PFSK-1 (cell line): ENCODE data around the gene SLC38A8.

Experiments
- FOXP2 ChIP-seq: optimal IDR thresholded peaks from 2 replicates; pipeline ENCODE3; 2011; ENCODE audit warnings: borderline replicate concordance, control low read depth, inconsistent platforms; ENCODE audit not compliant: insufficient read depth; ENCODE audit errors: extremely low read length, extremely low read depth
- POLR2AphosphoS5 ChIP-seq: IDR thresholded peaks from 2 replicates; pipeline ENCODE4 v1.6.1; 2012; ENCODE audit warnings: low read depth, mild to moderate bottlenecking, control low read depth, low read length, moderate library complexity
- SIN3A ChIP-seq: IDR thresholded peaks from 2 replicates; pipeline ENCODE4 v1.6.1; 2012; ENCODE audit warnings: mild to moderate bottlenecking, low read length, moderate library complexity, borderline replicate concordance; ENCODE audit not compliant: insufficient read depth
- TAF1 ChIP-seq: IDR thresholded peaks from 2 replicates; pipeline ENCODE4 v1.6.1; 2012; ENCODE audit warnings: low read length, control low read depth, borderline replicate concordance; ENCODE audit not compliant: insufficient read depth
- TF ChIP-seq, protein P1 (sequence below), 2 experiments: IDR thresholded peaks; 2 replicates each; pipeline versions ENCODE4 v1.6.1 to v1.8.0; 2011 to 2012; ENCODE audit warnings: low read depth in 2 of 2, low read length in 2 of 2, control low read depth in 1 of 2, inconsistent platforms in 1 of 2, mild to moderate bottlenecking in 1 of 2, moderate library complexity in 1 of 2; ENCODE audit not compliant: insufficient read depth in 1 of 2

SLC38A8 gene

GRCh38 chr16:84082835-84083569, 40.4 kb upstream of the SLC38A8 start:
- no peak for TF ChIP-seq SIN3A
- TF ChIP-seq, protein P1, sequence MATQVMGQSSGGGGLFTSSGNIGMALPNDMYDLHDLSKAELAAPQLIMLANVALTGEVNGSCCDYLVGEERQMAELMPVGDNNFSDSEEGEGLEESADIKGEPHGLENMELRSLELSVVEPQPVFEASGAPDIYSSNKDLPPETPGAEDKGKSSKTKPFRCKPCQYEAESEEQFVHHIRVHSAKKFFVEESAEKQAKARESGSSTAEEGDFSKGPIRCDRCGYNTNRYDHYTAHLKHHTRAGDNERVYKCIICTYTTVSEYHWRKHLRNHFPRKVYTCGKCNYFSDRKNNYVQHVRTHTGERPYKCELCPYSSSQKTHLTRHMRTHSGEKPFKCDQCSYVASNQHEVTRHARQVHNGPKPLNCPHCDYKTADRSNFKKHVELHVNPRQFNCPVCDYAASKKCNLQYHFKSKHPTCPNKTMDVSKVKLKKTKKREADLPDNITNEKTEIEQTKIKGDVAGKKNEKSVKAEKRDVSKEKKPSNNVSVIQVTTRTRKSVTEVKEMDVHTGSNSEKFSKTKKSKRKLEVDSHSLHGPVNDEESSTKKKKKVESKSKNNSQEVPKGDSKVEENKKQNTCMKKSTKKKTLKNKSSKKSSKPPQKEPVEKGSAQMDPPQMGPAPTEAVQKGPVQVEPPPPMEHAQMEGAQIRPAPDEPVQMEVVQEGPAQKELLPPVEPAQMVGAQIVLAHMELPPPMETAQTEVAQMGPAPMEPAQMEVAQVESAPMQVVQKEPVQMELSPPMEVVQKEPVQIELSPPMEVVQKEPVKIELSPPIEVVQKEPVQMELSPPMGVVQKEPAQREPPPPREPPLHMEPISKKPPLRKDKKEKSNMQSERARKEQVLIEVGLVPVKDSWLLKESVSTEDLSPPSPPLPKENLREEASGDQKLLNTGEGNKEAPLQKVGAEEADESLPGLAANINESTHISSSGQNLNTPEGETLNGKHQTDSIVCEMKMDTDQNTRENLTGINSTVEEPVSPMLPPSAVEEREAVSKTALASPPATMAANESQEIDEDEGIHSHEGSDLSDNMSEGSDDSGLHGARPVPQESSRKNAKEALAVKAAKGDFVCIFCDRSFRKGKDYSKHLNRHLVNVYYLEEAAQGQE (IDR thresholded peaks at IDR 0.05; ENCODE audit: insufficient read depth in 1 of 2, low read depth in 2 of 2, low read length in 2 of 2): no peak
- no peak for TF ChIP-seq POLR2AphosphoS5
- no peak for TF ChIP-seq TAF1
- TF ChIP-seq FOXP2: no peak

- TF ChIP-seq SIN3A (no peak), FOXP2 (no peak), TAF1 (no peak), POLR2AphosphoS5 (no peak)
- TF ChIP-seq, protein P1 (IDR thresholded peaks at IDR 0.05; ENCODE audit: insufficient read depth in 1 of 2, low read depth in 2 of 2, low read length in 2 of 2): no peak
Observed at GRCh38 chr16:84082110-84082509, 39.5 kb upstream of the SLC38A8 start.

DNA sequence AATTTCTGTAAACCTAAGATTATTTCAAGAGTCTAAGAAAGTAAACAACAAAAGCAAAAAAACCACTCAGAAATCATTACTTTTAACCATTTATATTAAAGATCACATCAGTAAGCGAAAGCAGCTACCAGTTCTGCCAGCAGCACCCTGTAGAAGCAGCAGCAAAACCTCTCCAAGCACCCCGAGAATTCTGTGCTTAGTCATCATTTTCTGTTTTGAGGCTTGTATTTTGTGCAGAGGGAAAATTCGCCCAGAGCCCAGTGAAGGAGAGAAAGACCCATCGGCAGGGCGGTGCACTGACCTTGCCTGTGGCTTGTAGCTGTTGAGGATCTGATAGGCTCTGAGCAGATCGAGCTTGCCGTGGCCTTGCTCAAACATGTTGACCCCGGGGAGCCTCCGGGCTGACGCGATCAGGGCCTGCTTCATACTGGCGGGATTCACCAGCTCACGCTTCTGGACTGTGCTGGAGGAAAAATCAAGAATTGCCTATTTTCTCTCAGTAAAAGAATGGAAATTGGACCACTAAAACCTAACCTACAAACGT, 38.9 kb upstream of the SLC38A8 start:
- no peak for TF ChIP-seq FOXP2
- TF ChIP-seq TAF1: no peak
- TF ChIP-seq, protein P1 (IDR thresholded peaks at IDR 0.05; ENCODE audit: insufficient read depth in 1 of 2, low read depth in 2 of 2, low read length in 2 of 2): no peak
- TF ChIP-seq POLR2AphosphoS5: no peak
- no peak for TF ChIP-seq SIN3A

GRCh38 chr16:84080813-84081212, 38.2 kb upstream of the SLC38A8 start:
- TF ChIP-seq SIN3A (no peak), FOXP2 (no peak), TAF1 (no peak), POLR2AphosphoS5 (no peak)
- TF ChIP-seq, protein P1 (IDR thresholded peaks at IDR 0.05; ENCODE audit: insufficient read depth in 1 of 2, low read depth in 2 of 2, low read length in 2 of 2): no peak

GRCh38 chr16:84080378-84080777, 37.8 kb upstream of the SLC38A8 start:
- no peak for TF ChIP-seq TAF1
- no peak for TF ChIP-seq POLR2AphosphoS5
- TF ChIP-seq, protein P1 (IDR thresholded peaks at IDR 0.05; ENCODE audit: insufficient read depth in 1 of 2, low read depth in 2 of 2, low read length in 2 of 2): no peak
- TF ChIP-seq SIN3A: no peak
- TF ChIP-seq FOXP2: no peak
